NCI-H526 (cell line): ENCODE data around the gene CFAP45.

Source experiments
- DNase-seq, 2 experiments: peaks; one replicate each; lab custom pipeline; 2025; lab: John Stamatoyannopoulos, UW

The CFAP45 gene

GRCh38 chr1:159936273-159936904, 36.4 kb upstream of the CFAP45 start:
- peak; percentile 61 to 91 for DNase-seq

GRCh38 chr1:159935719-159936272, 35.8 kb upstream of the CFAP45 start:
- DNase-seq, result no peak

GRCh38 chr1:159935305-159935704, 35.3 kb upstream of the CFAP45 start:
- DNase-seq, result no peak

GRCh38 chr1:159934136-159935039, 34.4 kb upstream of the CFAP45 start:
- no peak for DNase-seq

GRCh38 chr1:159933347-159933746, 33.4 kb upstream of the CFAP45 start:
- DNase-seq, result no peak

- DNase-seq, result no peak
Observed at GRCh38 chr1:159932296-159933285, 32.6 kb upstream of the CFAP45 start.

GRCh38 chr1:159931795-159932173, 31.8 kb upstream of the CFAP45 start:
- no peak for DNase-seq

GRCh38 chr1:159931101-159931794, 31.3 kb upstream of the CFAP45 start:
- no peak for DNase-seq

GRCh38 chr1:159930634-159931033, 30.7 kb upstream of the CFAP45 start:
- DNase-seq, result no peak

GRCh38 chr1:159930216-159930615, 30.3 kb upstream of the CFAP45 start:
- no peak for DNase-seq

- no peak for DNase-seq
Observed at GRCh38 chr1:159929155-159930051, 29.4 kb upstream of the CFAP45 start.

GRCh38 chr1:159928491-159929050, 28.6 kb upstream of the CFAP45 start:
- no peak for DNase-seq

- no peak for DNase-seq
Observed at GRCh38 chr1:159927849-159928431, 28.0 kb upstream of the CFAP45 start.

- DNase-seq, result peak in 1 of 2 experiments; percentile 25
Observed at GRCh38 chr1:159927211-159927848, 27.4 kb upstream of the CFAP45 start.

GRCh38 chr1:159925719-159926078, 25.7 kb upstream of the CFAP45 start:
- peak in 1 of 2 experiments; percentile 47 for DNase-seq

GRCh38 chr1:159924791-159925718, 25.1 kb upstream of the CFAP45 start, which contains the start of gene TAGLN2:
Gene TAGLN2 (minus strand): TSS chr1:159925507. CDS start chr1:159920509, 4,998 bp downstream.
- peak; percentile 88 to 96 for DNase-seq

- peak; percentile 22 to 78 for DNase-seq
Observed at GRCh38 chr1:159924025-159924790, 24.2 kb upstream of the CFAP45 start.
